ENCODE results near the gene MOSPD3. TPM values are rescaled to one million over a fixed set of nuclear protein-coding genes. Genes with fewer than 3 reads are reported as not detected.

Gene MOSPD3
- total RNA-seq, 1 donor from 2014 or later = 17.0 TPM

DNA sequence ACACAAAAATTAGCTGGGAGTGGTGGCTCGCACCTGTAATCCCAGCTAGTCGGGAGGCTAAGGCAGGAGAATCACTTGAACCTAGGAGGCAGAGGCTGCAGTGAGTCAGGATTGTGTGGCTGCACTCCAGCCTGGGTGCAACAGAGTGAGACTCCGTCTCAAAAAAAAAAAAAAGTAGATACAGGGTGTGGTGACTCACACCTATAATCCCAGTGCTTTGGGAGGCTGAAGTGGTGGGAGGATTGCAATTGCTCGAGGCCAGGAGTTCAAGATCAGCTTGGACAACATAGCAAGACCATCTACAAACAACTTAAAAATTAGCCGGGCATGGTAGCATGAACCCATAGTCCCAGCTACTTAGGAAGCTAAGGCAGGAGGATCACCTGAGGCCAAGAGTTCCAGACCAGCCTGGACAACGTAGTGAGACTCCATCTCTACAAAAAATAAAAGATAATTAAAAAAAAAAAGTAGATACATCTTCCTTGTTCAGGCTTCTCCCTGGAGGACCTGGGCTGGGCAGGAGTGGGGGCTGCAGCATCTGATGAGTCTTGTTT lies 2.0 kb downstream of the MOSPD3 start:
- DNase-seq (ENCODE audit: low read depth) = no peak
- no peak overlapping the region for H3K4me3 ChIP-seq (ENCODE audit: low read depth, low read length)
- no peak for TF ChIP-seq CTCF (conservative IDR thresholded peaks at IDR 0.05; ENCODE audit: low read depth, low read length)

GRCh38 chr7:100620239-100620638 lies 7.9 kb downstream of the MOSPD3 start:
- H3K4me3 ChIP-seq (ENCODE audit: low read depth, low read length) = no peak overlapping the region
- TF ChIP-seq CTCF (conservative IDR thresholded peaks at IDR 0.05; ENCODE audit: low read depth, low read length) = no peak
- no peak for DNase-seq (ENCODE audit: low read depth)

DNA sequence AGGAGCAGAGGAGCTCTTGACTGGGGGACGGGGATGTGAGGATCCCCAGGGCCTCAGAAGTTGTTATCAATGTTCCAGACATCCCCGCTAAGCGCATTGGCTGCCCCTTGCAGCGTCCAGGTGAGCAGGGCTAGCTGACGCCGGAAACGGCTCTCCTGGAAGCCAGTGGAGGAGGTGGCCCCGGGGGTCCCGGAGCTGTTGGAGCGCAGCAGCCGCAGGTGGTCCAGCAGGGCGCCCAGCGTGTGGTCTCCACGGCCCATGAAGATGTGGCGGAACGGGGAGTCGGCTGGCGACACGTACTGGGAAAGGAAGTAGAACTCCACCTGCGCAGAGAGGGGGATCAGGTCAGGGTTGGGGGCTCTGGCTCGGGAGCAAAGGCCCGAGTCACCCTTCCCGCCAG lies 8.5 kb downstream of the MOSPD3 start:
- no peak for DNase-seq (ENCODE audit: low read depth)
- no peak for TF ChIP-seq CTCF (conservative IDR thresholded peaks at IDR 0.05; ENCODE audit: low read depth, low read length)
- no peak overlapping the region for H3K4me3 ChIP-seq (ENCODE audit: low read depth, low read length)

DNA sequence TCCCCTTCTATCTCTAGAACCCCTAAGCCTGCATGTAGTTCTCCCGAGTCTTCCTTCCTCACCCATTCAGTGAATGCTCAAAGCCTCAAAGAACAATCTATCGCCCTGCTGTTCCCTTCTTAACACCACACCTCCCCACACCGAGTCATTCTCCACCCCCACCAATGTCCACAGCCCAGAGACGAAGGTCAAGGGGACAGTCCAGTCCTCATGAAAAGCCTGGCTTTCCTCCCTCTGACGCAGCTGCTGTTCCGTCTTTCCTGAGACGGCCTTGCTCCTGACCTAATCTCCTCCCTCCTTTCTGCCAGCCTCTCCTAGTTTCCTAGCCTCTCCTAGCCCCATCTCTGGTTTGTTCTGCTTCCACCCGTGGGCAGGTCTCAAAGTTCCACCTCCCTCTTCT lies 9.2 kb downstream of the MOSPD3 start:
- TF ChIP-seq CTCF (conservative IDR thresholded peaks at IDR 0.05; ENCODE audit: low read depth, low read length) = no peak
- H3K4me3 ChIP-seq (ENCODE audit: low read depth, low read length) = no peak overlapping the region
- no peak for DNase-seq (ENCODE audit: low read depth)

- H3K4me3 ChIP-seq (ENCODE audit: low read depth, low read length) = no peak overlapping the region
- no peak for DNase-seq (ENCODE audit: low read depth)
- TF ChIP-seq CTCF (conservative IDR thresholded peaks at IDR 0.05; ENCODE audit: low read depth, low read length) = no peak
These were observed 11.8 kb downstream of the MOSPD3 start for GRCh38 chr7:100623951-100624824.

GRCh38 chr7:100626055-100626454 lies 13.7 kb downstream of the MOSPD3 start:
- DNase-seq (ENCODE audit: low read depth) = no peak
- no peak for TF ChIP-seq CTCF (conservative IDR thresholded peaks at IDR 0.05; ENCODE audit: low read depth, low read length)
- H3K4me3 ChIP-seq (ENCODE audit: low read depth, low read length) = no peak overlapping the region
